ENCODE measurements around the gene MECP2.
"Not testable (repeated sequence)": the region's sequence is repeated elsewhere in the genome, so short reads cannot be mapped to it uniquely, and the experiment has no call there.

MECP2 gene

GRCh38 chrX:154097589-154098541 lies at the start of gene MECP2:
Gene MECP2, minus strand, starts transcription at chrX:154097717.
- DNase-seq (ENCODE audit: low read depth in 2 of 2), result peak; percentile 86 to 87

GRCh38 chrX:154144010-154144409 lies 46.5 kb upstream of the MECP2 start, which contains the start of gene OPN1LW:
Gene OPN1LW, plus strand, starts transcription at chrX:154144243. Its CDS starts 41 bp downstream, at chrX:154144284.
- DNase-seq (ENCODE audit: low read depth in 2 of 2), result not testable (repeated sequence)

GRCh38 chrX:154142950-154143745 lies 45.6 kb upstream of the MECP2 start:
- no peak for DNase-seq (ENCODE audit: low read depth in 2 of 2)

- DNase-seq (ENCODE audit: low read depth in 2 of 2), result no peak
These were observed 44.9 kb upstream of the MECP2 start for GRCh38 chrX:154142386-154142785.

GRCh38 chrX:154140742-154141141 lies 43.2 kb upstream of the MECP2 start:
- DNase-seq (ENCODE audit: low read depth in 2 of 2), result no peak

GRCh38 chrX:154140206-154140605 lies 42.7 kb upstream of the MECP2 start:
- no peak for DNase-seq (ENCODE audit: low read depth in 2 of 2)

- no peak for DNase-seq (ENCODE audit: low read depth in 2 of 2)
These were observed 41.3 kb upstream of the MECP2 start for GRCh38 chrX:154138857-154139256.

- peak; percentile 49 to 53 for DNase-seq (ENCODE audit: low read depth in 2 of 2)
These were observed 39.2 kb upstream of the MECP2 start for GRCh38 chrX:154136627-154137161.

- no peak for DNase-seq (ENCODE audit: low read depth in 2 of 2)
These were observed 38.1 kb upstream of the MECP2 start for GRCh38 chrX:154135458-154136229.

GRCh38 chrX:154132366-154132765 lies 34.8 kb upstream of the MECP2 start:
- DNase-seq (ENCODE audit: low read depth in 2 of 2), result no peak

- DNase-seq (ENCODE audit: low read depth in 2 of 2), result no peak
These were observed 34.4 kb upstream of the MECP2 start for GRCh38 chrX:154131955-154132354.

GRCh38 chrX:154126101-154126500 lies 28.6 kb upstream of the MECP2 start:
- DNase-seq (ENCODE audit: low read depth in 2 of 2), result no peak

GRCh38 chrX:154125391-154126040 lies 28.0 kb upstream of the MECP2 start:
- no peak for DNase-seq (ENCODE audit: low read depth in 2 of 2)

- peak in 1 of 2 donors; percentile 14 for DNase-seq (ENCODE audit: low read depth in 2 of 2)
These were observed 26.0 kb upstream of the MECP2 start for GRCh38 chrX:154123241-154124219.

- no peak for DNase-seq (ENCODE audit: low read depth in 2 of 2)
These were observed 24.4 kb upstream of the MECP2 start for GRCh38 chrX:154121961-154122360.

- DNase-seq (ENCODE audit: low read depth in 2 of 2), result no peak
These were observed 23.7 kb upstream of the MECP2 start for GRCh38 chrX:154121207-154121606.

GRCh38 chrX:154120567-154120966 lies 23.1 kb upstream of the MECP2 start:
- no peak for DNase-seq (ENCODE audit: low read depth in 2 of 2)

- no peak for DNase-seq (ENCODE audit: low read depth in 2 of 2)
These were observed 20.0 kb upstream of the MECP2 start for GRCh38 chrX:154117566-154117965.

- no peak for DNase-seq (ENCODE audit: low read depth in 2 of 2)
These were observed 19.1 kb upstream of the MECP2 start for GRCh38 chrX:154116426-154117211.
